IMR-90 (cell line): Measurements from ENCODE around the gene CARD16. TPM values are rescaled to one million over a fixed set of nuclear protein-coding genes. Genes with fewer than 3 reads are reported as not detected.

Experiments used
- ATAC-seq: fragments of 200-7000 bp; cut with Tn5 transposase; 2 replicates; pipeline ENCODE4 v1.9.1; 2020; ENCODE audit warnings: low read depth, mild to moderate bottlenecking, moderate library complexity
- BruUV-seq: library from RNA; stranded (reverse); fragments of 400-500 nt; replicated peaks from 2 replicates; lab custom pipeline; 2021; lab: Mats Ljungman, UMichigan
- CTCF ChIA-PET: fragments of 300-600 bp; formaldehyde crosslinking; extraction: SDS; loops from one replicate; lab custom pipeline; 2021; ENCODE audit warnings: antibody characterized with exemption; lab: Yijun Ruan, JAX
- POLR2A ChIA-PET: fragments of 300-600 bp; sonication (Branson Sonifier 250); formaldehyde crosslinking; loops from one replicate; lab custom pipeline; 2022; ENCODE audit warnings: antibody characterized with exemption; ENCODE audit not compliant: unreplicated experiment; lab: Charles Lee
- DNase-seq: peaks from one replicate; pipeline ENCODE4 v3.0.0; 2013
- H2AFZ ChIP-seq: replicated peaks from 2 replicates; pipeline ENCODE3; 2013; ENCODE audit warnings: low read length, mild to moderate bottlenecking; ENCODE audit not compliant: poor library complexity
- H2AK5ac ChIP-seq: 2 replicates; pipeline ENCODE4 v1.6.1; 2013; ENCODE audit warnings: low read depth, low read length, inconsistent platforms
- H2AK9ac ChIP-seq: replicated peaks from 2 replicates; pipeline ENCODE3; 2013; ENCODE audit warnings: mild to moderate bottlenecking, low read depth, low read length, moderate library complexity; ENCODE audit not compliant: poor library complexity
- H2BK120ac ChIP-seq: 2 replicates; pipeline ENCODE4 v1.6.1; 2013; ENCODE audit warnings: low read depth, low read length, inconsistent platforms
- H2BK15ac ChIP-seq: 3 replicates; pipeline ENCODE4 v1.6.1; 2013; ENCODE audit warnings: low read depth, low read length, inconsistent platforms
- H2BK20ac ChIP-seq: 2 replicates; pipeline ENCODE4 v1.6.1; 2013; ENCODE audit warnings: low read depth, mild to moderate bottlenecking, inconsistent platforms, low read length, moderate library complexity
- H2BK5ac ChIP-seq: 2 replicates; pipeline ENCODE4 v1.6.1; 2013; ENCODE audit warnings: mild to moderate bottlenecking, low read depth, low read length, inconsistent platforms; ENCODE audit not compliant: poor library complexity, severe bottlenecking
- H3K14ac ChIP-seq: replicated peaks from 2 replicates; pipeline ENCODE4 v1.6.1; 2013; ENCODE audit warnings: low read depth, low read length, inconsistent platforms
- H3K18ac ChIP-seq: 2 replicates; pipeline ENCODE4 v1.6.1; 2013; ENCODE audit warnings: low read depth, low read length, control low read depth
- H3K23ac ChIP-seq: 2 replicates; pipeline ENCODE4 v1.6.1; 2013; ENCODE audit warnings: low read depth, low read length, inconsistent platforms
- H3K27ac ChIP-seq: 2 replicates; pipeline ENCODE4 v1.5.1; 2013; ENCODE audit warnings: mild to moderate bottlenecking, control low read depth, low read length; ENCODE audit not compliant: insufficient read depth
- H3K27me3 ChIP-seq: 2 replicates; pipeline ENCODE4 v1.6.1; 2013; ENCODE audit warnings: low read length; ENCODE audit not compliant: control insufficient read depth, insufficient read depth
- H3K36me3 ChIP-seq: 2 replicates; pipeline ENCODE4 v1.6.1; 2013; ENCODE audit warnings: low read length, mixed read lengths; ENCODE audit not compliant: control insufficient read depth, insufficient read depth
- H3K4ac ChIP-seq: 2 replicates; pipeline ENCODE4 v1.6.1; 2013; ENCODE audit warnings: low read depth, low read length, inconsistent platforms
- H3K4me1 ChIP-seq: 2 replicates; pipeline ENCODE4 v1.6.1; 2013; ENCODE audit warnings: low read length, mixed read lengths; ENCODE audit not compliant: control insufficient read depth, insufficient read depth
- H3K4me2 ChIP-seq: 2 replicates; pipeline ENCODE4 v1.6.1; 2013; ENCODE audit warnings: low read depth, mild to moderate bottlenecking, control low read depth, low read length, moderate library complexity
- H3K4me3 ChIP-seq: 2 replicates; pipeline ENCODE4 v1.5.1; 2013; ENCODE audit warnings: low read depth, mild to moderate bottlenecking, control low read depth, low read length, moderate library complexity; ENCODE audit not compliant: insufficient read depth
- H3K56ac ChIP-seq: 2 replicates; pipeline ENCODE4 v1.6.1; 2013; ENCODE audit warnings: low read length, inconsistent platforms; ENCODE audit not compliant: insufficient read depth; ENCODE audit errors: extremely low read depth
- H3K79me1 ChIP-seq, 2 experiments: 2 replicates each; pipeline ENCODE4 v1.6.1; 2013; ENCODE audit warnings: low read length in 2 of 2, inconsistent platforms in 1 of 2, low read depth in 1 of 2
- H3K9ac ChIP-seq: 2 replicates; pipeline ENCODE4 v1.6.1; 2013; ENCODE audit warnings: low read depth, low read length, control low read depth
- H3K9me1 ChIP-seq: 2 replicates; pipeline ENCODE4 v1.6.1; 2013; ENCODE audit warnings: low read length, inconsistent platforms; ENCODE audit not compliant: insufficient read depth
- H3K9me3 ChIP-seq: 2 replicates; pipeline ENCODE4 v1.6.1; 2013; ENCODE audit warnings: low read length; ENCODE audit not compliant: control insufficient read depth, insufficient read depth
- H4K20me1 ChIP-seq: 2 replicates; pipeline ENCODE4 v1.6.1; 2013; ENCODE audit warnings: low read length, inconsistent platforms; ENCODE audit not compliant: insufficient read depth
- H4K5ac ChIP-seq: 2 replicates; pipeline ENCODE4 v1.6.1; 2013; ENCODE audit warnings: mild to moderate bottlenecking, low read depth, low read length, control low read depth
- H4K8ac ChIP-seq, 2 experiments: 2 replicates each; pipeline ENCODE4 v1.6.1; 2013; ENCODE audit warnings: low read depth in 2 of 2, low read length in 2 of 2, control low read depth in 1 of 2, inconsistent platforms in 1 of 2
- H4K91ac ChIP-seq: 2 replicates; pipeline ENCODE4 v1.6.1; 2013; ENCODE audit warnings: low read depth, low read length, inconsistent platforms; ENCODE audit not compliant: insufficient read depth
- BHLHE40 ChIP-seq: fragments of 150-350 bp; IDR thresholded peaks from 2 replicates; pipeline ENCODE4 v1.6.1; 2016; ENCODE audit warnings: mild to moderate bottlenecking, low read depth, low read length
- CEBPB ChIP-seq: IDR thresholded peaks from 2 replicates; pipeline ENCODE4 v1.6.1; 2012; ENCODE audit warnings: low read depth, low read length, improper control_type of control experiment
- CHD1 ChIP-seq: IDR thresholded peaks from 2 replicates; pipeline ENCODE4 v1.6.1; 2012; ENCODE audit warnings: low read depth, low read length, improper control_type of control experiment
- CTCF ChIP-seq: conservative IDR thresholded peaks from 2 replicates; pipeline ENCODE4 v1.5.1; 2012; ENCODE audit warnings: mild to moderate bottlenecking, low read depth, low read length, improper control_type of control experiment
- ELK1 ChIP-seq: fragments of 150-350 bp; IDR thresholded peaks from 2 replicates; pipeline ENCODE4 v1.6.1; 2016; ENCODE audit warnings: low read depth, mild to moderate bottlenecking, low read length, moderate library complexity, borderline replicate concordance
- FOS ChIP-seq: fragments of 150-350 bp; IDR thresholded peaks from 2 replicates; pipeline ENCODE4 v1.6.1; 2016; ENCODE audit warnings: low read depth, low read length
- MAFK ChIP-seq: IDR thresholded peaks from 2 replicates; pipeline ENCODE4 v1.6.1; 2012; ENCODE audit warnings: low read depth, low read length, improper control_type of control experiment
- MAZ ChIP-seq: IDR thresholded peaks from 2 replicates; pipeline ENCODE4 v1.6.1; 2012; ENCODE audit warnings: low read depth, mild to moderate bottlenecking, low read length, improper control_type of control experiment, moderate library complexity, borderline replicate concordance
- MXI1 ChIP-seq: IDR thresholded peaks from 2 replicates; pipeline ENCODE4 v1.6.1; 2012; ENCODE audit warnings: low read depth, mild to moderate bottlenecking, low read length, moderate library complexity, borderline replicate concordance
- NFE2L2 ChIP-seq: fragments of 150-350 bp; IDR thresholded peaks from 2 replicates; pipeline ENCODE4 v1.6.1; 2016; ENCODE audit warnings: low read depth, mild to moderate bottlenecking, low read length
- POLR2A ChIP-seq: IDR thresholded peaks from 2 replicates; pipeline ENCODE4 v1.6.1; 2012; ENCODE audit warnings: mild to moderate bottlenecking, low read depth, low read length
- RAD21 ChIP-seq: IDR thresholded peaks from 2 replicates; pipeline ENCODE4 v1.6.1; 2012; ENCODE audit warnings: low read length, improper control_type of control experiment
- RCOR1 ChIP-seq: IDR thresholded peaks from 2 replicates; pipeline ENCODE4 v1.6.1; 2012; ENCODE audit warnings: mild to moderate bottlenecking, low read length, improper control_type of control experiment; ENCODE audit not compliant: insufficient replicate concordance
- RFX5 ChIP-seq: IDR thresholded peaks from 2 replicates; pipeline ENCODE4 v1.8.0; 2012; ENCODE audit warnings: low read depth, mild to moderate bottlenecking, low read length, moderate library complexity
- SMC3 ChIP-seq: fragments of 150-350 bp; IDR thresholded peaks from 2 replicates; pipeline ENCODE4 v1.6.1; 2016; ENCODE audit warnings: low read depth, mild to moderate bottlenecking, antibody characterized with exemption, low read length, moderate library complexity
- USF2 ChIP-seq: fragments of 150-350 bp; IDR thresholded peaks from 2 replicates; pipeline ENCODE4 v1.6.1; 2017; ENCODE audit warnings: mild to moderate bottlenecking, antibody characterized with exemption, low read length, low read depth
- WGBS, 2 experiments: methylation state at CpG; one replicate each; pipeline versions ENCODE4 v1.1.5 to v1.1.7; 2013; ENCODE audit warnings: missing lambda C conversion rate in 2 of 2; ENCODE audit not compliant: insufficient read length in 1 of 2; ENCODE audit errors: extremely low coverage in 2 of 2; 5-methylcytosine and 5-hydroxymethylcytosine counted together
- dilution Hi-C: fragments of 300-500 bp; cut with HindIII; formaldehyde crosslinking; loops from one replicate; pipeline ENCODE4 v1.14.3; 2018; ENCODE audit warnings: low sequenced_read_pairs; ENCODE audit not compliant: unreplicated experiment
- in situ Hi-C: fragments of 300-500 bp; cut with MboI; formaldehyde crosslinking; loops from 3 replicates; pipeline ENCODE4 v1.14.3; 2019; ENCODE audit warnings: low sequenced_read_pairs, inconsistent platforms, mixed read lengths
- intact Hi-C: fragments of 100-400 bp; cut with micrococcal nuclease; formaldehyde crosslinking; loops from 2 replicates; pipeline ENCODE4 v1.10.0; 2022
- polyA plus RNA-seq, 3 experiments: library from polyadenylated mRNA; depleted of rRNA; stranded (reverse); fragments of >200 nt; gene quantifications; 2 replicates each; pipeline ENCODE4 v1.2.3, GENCODE V29; 2012; ENCODE audit warnings: low replicate concordance in 1 of 3
- total RNA-seq: library from RNA; depleted of rRNA; stranded (reverse); fragments of >200 nt; gene quantifications from 2 replicates; pipeline ENCODE4 v1.2.3, GENCODE V29; 2012

The CARD16 gene
- total and polyA plus RNA-seq, 2 of the 4 experiments (the other 2 are of a cell fraction): 7.9 to 29.2 TPM

GRCh38 chr11:105056446-105056845 is 11.3 kb upstream of the CARD16 start:
- no peaks in the 10 kb centered on the region for H3K36me3 ChIP-seq
- H3K27ac ChIP-seq: no peak overlapping the region
- in situ Hi-C loops: no loop called here
- no peak overlapping the region for H3K4me2 ChIP-seq
- no peak overlapping the region for H2AK9ac ChIP-seq
- no peak overlapping the region for H3K14ac ChIP-seq
- no peaks in the 10 kb centered on the region for H3K9me1 ChIP-seq
- H3K4me1 ChIP-seq: no peaks in the 10 kb centered on the region
- no peak for ATAC-seq
- WGBS, 2 experiments: no CpG with 5 or more reads among the region's 1 CpG
- ChIA-PET CTCF (no interaction called here), POLR2A (no interaction called here)
- no peak overlapping the region for H3K23ac ChIP-seq
- no peak overlapping the region for H3K56ac ChIP-seq
- no peak overlapping the region for H2BK20ac ChIP-seq
- TF ChIP-seq USF2 (no peak), CEBPB (no peak), BHLHE40 (no peak), RAD21 (no peak), CTCF (no peak), ELK1 (no peak), MAZ (no peak), MAFK (no peak), FOS (no peak), MXI1 (no peak), NFE2L2 (no peak), SMC3 (no peak), POLR2A (no peak), RFX5 (no peak), CHD1 (no peak), RCOR1 (no peak)
- H2AK5ac ChIP-seq: no peak overlapping the region
- no peak overlapping the region for H2BK120ac ChIP-seq
- H3K18ac ChIP-seq: no peak overlapping the region
- no TSS peak for BruUV-seq
- no peaks in the 10 kb centered on the region for H3K79me1 ChIP-seq
- no peak overlapping the region for H4K91ac ChIP-seq
- no peak overlapping the region for H2AFZ ChIP-seq
- no peak overlapping the region for H4K5ac ChIP-seq
- H4K20me1 ChIP-seq: no peaks in the 10 kb centered on the region
- H4K8ac ChIP-seq: no peak overlapping the region
- DNase-seq: no peak
- H2BK15ac ChIP-seq: no peak overlapping the region
- dilution Hi-C loops: no loop called here
- no peaks in the 10 kb centered on the region for H3K9me3 ChIP-seq
- no peak overlapping the region for H3K4ac ChIP-seq
- no peaks in the 10 kb centered on the region for H3K27me3 ChIP-seq
- H3K9ac ChIP-seq: no peak overlapping the region
- intact Hi-C loops: no loop called here
- H2BK5ac ChIP-seq: no peak overlapping the region
- no peak overlapping the region for H3K4me3 ChIP-seq
